Smooth muscle cell of the brain vasculature (primary cell): ENCODE measurements around the gene TBCD.

Experiments used
- DNase-seq: peaks from one replicate; pipeline ENCODE4 v3.0.0-alpha.2; 2012; ENCODE audit warnings: low read depth, low spot score

Gene TBCD

DNA sequence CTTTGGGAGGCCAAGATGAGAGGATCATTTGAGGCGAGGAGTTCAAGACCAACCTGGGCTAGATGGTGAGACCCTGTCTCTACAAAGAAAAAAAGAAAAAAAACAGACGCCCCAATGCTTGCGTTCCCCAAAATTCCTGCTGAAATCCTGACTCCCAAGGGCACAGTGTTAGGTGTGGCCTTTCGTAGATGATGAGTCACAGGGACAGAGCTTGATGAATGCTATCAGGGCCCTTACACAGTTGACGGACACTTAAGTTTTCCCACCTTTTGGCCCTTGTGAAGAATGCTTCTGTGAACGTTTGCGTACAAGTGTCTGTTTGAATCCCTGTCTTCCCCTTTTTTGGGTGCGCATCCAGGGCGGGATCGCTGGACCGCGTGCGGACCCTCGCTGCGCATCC lies 104.5 kb downstream of the TBCD start:
- no peak for DNase-seq

DNA sequence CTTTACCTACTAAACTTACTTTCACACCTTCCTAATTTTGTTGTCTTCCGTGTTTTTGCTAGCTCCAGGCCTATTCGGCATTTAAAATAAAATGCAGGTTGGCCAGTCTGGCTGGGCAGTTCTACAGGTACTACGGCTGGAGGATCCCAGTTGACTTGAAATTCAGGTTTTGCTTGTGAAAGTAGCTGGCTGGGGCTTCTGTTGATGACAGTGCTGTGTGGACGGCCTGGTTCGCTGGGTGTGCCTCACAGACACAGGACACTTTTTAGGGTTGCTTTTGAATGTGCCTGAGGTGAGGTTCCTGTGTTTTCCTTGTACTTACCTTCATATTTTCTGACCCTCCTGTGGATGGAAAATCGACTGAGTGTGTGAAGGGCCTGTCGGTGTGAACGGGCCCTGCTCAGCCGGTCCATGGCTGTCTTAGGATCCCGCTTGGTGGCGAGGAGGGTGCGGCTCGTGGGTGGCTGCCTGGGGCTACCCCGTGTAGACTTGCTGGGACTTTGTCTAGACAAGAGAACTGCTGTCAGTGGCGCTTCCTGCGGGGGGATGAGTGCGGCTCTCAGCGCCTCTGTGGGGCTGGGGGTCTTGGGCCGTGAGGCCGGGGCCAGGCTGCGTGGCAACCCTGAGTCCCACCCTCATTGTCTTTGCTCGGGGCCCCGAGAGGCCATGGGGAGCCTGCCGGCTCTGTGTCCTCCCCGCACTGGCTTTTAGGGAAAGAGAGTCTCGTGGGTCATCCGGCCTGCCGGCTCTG lies 106.7 kb downstream of the TBCD start:
- DNase-seq: no peak

DNA sequence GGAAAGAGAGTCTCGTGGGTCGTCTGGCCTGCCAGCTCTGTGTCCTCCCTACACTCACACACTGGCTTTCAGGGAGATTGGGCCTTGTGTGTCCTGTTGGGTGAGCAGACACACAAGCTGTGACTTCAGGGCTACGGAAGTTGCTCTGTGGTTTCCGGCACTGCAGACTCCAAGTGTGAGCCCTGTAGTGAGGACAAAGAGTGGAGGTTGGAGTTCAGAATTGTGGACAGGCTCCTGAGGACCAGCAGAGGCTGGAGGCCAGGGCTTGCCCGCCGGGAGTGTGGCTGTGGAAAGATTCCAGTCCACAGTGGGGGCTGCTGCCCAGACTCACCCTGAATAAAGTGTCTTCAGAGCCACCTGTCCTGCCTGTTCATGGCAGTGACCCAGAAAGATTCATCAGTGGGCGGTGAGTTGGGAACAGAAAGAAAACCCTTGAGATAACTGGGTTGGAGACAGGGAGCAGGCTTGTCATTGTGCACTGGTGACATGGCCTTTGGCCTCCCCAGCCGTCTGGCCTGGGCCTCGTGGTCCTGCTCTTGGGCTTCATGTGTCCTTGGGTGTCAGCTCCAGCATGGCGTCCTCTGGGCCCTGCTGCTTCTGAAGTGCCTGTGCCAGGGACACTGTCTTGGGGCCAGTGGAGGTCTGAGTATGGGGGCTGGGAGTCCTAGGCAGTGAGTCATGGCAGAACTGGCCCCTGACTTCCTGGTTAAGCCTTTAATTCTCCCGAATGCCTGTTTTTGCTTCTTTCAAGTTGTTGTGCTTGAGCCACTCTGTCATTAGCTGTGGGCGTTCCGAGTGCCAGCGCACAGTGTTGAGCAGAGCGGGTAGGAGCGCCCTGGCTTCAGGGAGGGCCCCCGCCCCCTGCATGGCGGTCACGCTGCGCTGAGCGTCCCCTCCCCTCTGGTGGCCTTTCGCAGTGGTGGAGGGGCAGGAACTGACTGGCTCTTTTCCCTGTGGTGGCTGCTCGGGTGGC lies 107.9 kb downstream of the TBCD start:
- no peak for DNase-seq

DNA sequence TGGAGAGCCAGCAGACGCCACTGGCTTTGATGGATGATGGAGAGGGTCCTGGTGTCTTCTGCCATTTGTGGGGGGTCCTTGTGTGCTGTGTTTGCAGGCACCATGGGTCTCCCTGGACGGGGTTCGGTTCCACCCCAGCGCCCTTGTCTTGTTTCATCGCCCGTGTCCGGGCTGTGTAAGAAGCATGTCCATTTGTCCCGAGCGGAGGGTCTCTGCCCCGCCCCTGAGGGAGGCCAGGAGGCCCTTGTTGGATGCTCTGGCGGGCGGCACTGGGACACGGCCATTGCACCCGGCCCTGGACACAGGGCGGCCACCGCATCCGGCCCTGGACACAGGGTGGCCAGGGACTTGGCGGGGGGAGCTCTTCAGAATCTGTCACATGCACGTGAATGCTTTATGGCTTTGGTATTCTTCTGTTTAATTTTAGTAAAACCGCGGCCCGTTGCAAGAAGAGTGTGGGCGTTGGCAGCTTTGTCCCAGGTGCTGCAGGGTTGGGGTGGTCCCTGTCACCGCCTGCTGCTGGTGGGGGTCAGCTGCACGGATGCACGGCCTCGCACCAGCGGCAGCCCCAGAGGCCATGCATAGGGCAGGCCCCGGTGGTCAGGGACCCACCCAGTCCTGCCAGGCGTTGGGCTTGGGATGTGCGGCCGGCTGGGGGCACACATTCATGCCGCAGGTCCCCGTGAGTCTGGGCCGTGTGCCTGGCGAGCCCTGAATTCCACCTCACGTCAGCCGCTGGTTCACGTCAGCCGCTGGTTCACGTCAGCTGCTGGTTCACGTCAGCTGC lies 108.9 kb downstream of the TBCD start:
- no peak for DNase-seq

DNA sequence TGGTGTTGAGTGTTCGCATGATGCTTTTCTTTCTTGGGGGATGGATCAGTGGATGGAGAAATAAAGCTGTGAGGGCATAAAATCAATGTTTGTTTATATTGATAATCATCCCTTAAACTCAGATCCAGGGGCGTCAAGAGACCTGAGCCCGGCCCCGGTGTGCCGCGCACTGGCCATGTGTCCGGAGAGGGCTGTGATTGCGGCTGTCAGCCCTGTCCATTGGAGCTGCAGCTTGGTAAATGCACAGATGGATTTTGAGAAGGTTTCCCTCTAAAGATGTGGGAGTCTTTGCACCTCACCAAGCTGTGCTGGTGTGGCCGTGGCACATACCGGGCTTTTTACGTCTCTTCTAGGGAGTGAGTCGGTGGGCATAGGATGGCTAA lies 109.5 kb downstream of the TBCD start:
- DNase-seq: no peak

DNA sequence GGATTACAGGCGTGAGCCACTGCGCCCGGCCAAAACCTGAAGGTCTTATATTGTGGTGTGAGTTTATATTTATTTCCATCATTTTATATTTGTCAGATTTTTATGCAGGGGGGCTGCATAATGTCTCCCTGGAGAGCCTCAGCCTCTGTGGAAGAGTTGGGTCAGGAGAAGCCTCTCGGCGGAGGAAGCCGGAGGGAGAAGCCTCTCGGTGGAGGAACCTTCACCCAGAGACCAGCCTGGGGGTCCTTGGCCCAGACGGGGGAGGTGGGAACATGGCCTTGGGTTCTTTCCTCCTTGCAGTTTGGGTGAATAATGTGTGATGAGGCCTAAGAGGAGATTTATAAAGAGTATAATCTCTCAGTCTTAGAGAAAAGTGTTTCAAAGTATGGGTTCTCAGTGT lies 110.3 kb downstream of the TBCD start:
- no peak for DNase-seq

DNA sequence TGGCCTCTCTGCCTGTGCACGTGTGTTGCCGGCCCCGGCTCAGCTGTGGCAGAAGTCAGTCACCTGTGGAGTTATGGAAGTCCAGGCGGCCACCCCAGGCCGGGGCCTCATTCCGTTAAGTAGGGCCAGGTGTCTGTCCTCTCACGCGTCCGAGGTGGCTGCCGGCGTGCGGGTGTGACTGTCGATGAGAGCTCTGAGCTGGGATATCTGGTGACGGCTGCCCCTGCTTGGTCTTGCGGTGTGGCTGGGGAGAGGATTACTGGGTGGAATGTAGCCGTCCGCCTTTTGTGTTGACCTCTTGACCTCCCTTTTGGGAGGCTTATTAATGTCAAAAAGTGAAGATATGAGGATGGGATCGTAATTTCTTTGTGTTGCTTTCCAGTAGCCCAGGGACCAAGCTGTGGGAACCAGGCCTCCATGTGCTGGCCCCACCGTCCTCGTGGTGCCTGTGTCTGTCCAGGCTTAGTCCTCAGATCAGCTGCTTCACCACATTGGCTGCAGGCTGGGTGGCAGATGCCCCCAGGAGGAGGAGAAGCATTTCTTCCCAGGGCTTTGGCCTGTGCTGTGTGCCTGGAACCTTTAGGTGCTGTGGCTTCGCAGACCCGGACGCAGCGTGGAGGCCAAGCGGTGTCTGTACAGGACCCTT lies 111.0 kb downstream of the TBCD start:
- no peak for DNase-seq

DNA sequence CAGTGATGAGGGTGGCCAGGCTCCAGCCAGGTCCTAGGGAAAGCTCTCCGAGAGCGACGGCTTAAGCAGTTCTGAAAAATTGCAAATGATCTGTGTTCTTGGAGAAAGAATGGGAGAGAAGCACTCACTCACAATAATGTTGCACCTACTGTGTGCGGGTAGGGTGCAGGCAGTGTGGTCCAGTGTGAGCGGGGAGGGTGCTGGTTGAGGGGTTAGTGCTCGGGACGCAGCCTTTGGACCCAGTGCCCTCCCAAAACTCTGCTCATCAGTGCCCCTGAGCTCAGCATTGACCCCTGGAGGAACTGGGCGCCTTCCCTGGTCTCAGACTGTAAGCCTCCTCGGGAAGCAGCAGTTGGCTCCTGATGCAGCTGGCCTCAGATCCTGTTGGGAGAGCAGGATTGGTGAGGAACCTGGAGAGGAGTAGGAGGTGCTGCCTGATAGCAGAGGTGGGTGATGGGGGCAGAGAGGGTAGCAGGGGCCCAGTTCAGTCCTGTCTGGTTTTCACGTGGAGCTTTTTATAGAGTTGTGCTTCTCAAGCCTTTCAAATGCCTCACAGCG lies 111.6 kb downstream of the TBCD start:
- no peak for DNase-seq

DNA sequence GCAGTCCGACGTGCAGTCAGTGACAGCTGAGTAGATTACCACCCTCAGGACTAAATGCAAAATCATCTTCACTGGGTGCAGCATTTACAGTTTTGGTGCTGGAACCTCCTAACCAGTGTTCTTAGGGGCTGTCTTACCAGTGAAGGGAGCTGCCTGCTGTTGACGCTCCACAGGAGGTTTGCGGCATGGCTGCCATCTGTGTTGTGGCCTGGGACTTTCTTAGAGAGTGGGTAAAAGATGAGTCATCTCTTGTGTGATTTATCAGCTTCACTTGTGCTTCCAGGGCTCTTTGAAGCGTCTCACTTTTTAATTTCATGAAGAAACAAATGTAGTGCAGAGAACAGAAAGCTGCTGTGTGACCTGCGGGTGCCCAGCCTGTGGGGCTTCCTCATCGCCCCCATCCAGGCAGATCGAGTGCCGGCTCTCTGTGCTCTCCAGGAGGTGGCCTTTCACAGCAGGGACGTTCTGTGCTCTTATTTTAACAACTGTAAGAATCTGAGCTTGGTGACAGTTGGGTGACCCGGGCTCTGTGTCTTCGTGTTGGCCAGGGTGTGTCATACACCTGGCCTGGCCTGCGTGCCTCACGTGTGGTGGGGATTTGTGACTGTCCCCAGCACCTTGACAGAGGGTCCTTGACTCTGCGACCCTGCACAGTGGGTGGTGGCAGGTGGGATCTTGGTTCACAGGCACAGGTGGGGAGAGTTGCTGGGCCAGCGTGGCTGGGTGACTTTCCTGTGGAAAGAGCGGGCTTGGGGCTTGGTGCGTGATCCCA lies 112.3 kb downstream of the TBCD start:
- no peak for DNase-seq

DNA sequence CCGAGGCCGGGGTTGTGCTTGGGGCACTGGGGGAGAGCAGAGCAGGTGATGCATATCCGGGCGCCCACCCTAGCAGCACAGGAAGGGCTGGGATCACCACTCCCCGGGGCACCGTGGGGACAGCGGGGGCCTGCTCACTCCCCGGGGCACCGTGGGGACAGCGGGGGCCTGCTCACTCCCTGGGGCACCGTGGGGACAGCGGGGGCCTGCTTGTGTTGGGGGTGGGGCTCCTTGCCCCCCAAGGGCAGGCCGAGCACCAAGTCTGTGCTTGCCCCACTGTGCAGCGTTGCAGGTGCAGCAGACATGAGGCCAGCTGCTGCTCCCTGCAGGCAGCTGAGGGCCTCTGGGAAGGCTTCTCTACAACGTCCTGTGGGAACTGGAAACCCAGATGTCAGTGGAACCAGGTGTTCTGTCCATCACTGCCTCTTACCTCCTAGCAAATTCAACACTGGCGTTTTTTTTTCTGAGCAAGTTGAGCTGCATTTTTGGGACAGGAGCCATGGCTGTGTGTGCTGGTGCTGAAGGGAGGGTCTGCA lies 112.9 kb downstream of the TBCD start:
- DNase-seq: no peak

DNA sequence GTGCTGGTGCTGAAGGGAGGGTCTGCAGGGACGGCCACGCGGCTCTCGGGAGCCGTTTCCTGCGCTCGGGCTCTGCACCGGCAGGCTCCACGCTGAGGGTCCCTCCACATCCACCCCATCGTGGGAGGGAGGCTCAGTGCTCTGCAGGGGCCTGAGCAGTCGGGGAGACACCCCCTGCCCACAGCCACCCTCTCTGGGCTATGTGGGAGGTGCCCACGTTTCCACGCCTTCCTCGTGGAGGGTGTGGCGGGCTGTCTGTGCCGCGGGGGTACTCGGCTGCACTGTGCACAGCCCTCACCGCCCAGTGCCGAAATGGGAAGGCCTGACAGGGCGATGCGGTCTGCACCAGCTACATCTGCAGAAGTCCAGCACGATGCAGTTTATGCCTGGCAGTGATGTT lies 113.4 kb downstream of the TBCD start:
- no peak for DNase-seq

DNA sequence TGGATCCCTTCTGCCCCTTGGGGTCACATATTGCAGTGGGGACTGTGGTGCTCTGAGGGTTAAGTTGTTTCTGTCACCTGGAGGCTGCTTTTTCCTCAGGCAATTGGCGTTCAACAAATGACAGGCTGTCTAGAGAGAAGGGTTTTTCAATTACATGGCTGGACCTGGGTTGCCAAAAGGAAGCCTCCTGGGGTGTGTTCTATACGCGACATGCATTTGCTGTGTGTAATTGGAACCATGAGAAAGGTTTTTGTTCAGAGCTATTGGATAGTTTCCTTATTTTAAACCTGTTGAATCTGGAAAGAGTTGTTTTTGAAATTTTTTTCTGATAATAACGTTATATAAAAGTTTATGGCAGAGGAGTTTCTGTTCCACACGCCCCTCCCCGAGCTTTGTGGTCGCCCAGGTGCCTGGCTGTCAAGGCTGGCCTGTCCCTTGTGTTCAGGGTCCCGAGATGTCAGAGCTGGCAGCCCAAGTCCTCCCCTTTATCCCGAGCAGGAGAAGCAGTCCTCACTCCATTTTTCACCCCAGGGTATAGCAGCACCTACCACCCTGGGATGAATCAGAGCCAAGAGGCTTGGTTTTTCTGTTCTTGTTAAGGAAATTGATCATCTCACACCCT lies 114.0 kb downstream of the TBCD start:
- DNase-seq: no peak

DNA sequence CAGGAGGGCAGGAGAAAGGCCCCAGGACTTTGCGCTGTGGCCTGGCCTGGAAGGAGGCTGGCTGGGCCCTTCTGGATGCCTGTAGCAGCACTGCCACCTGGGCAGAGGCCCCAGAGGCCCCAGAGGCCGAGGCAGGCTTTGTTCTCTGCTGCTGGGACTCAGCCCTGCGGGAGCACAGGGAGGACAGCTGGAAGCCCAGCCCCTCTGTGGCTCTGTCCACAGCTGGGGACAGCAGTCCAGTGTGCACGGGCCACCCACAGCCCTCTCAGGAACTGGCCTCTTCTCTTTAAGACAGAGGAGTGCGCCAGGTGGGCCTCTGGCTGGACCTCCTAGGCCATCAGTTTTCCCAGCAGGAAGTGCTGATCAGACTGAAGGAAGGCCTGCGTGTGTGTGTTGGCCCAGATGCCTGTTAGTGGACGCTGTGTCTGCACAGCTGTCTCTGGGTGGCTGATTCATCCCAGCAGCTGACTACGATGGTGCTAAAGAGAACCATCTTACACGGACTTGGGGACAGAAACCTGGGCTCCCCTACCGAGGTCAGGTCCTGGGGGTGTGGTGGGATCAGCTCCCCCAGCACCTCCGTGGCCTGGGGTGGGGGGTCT lies 114.8 kb downstream of the TBCD start:
- no peak for DNase-seq

DNA sequence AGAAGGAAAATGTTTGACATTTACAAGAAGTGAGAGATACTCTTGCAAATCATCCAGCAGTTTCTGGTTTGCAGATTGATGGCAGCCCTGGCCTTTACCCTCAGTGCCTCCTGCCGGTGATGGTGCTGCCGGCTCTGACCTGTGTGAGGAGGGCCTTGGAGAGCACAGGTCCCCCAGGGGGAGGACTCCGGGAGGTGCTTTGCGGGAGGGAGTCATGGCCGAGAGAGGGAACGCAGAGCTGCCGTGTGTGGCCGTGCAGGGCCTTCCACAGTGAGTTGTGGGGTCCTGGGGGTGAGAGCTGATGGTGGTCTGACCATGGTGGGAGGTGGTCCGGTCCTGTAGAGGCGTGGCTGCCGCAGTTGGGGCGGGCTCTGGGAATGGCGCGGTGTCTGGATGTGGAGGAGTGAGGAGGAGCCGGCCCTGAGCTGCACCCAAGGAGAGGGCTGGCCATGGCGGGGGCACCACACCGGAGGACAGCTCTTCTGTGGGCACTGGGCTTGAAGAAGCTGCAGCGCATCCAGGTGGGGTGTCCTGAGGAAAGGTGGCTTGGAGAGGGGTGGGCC lies 116.0 kb downstream of the TBCD start:
- no peak for DNase-seq

DNA sequence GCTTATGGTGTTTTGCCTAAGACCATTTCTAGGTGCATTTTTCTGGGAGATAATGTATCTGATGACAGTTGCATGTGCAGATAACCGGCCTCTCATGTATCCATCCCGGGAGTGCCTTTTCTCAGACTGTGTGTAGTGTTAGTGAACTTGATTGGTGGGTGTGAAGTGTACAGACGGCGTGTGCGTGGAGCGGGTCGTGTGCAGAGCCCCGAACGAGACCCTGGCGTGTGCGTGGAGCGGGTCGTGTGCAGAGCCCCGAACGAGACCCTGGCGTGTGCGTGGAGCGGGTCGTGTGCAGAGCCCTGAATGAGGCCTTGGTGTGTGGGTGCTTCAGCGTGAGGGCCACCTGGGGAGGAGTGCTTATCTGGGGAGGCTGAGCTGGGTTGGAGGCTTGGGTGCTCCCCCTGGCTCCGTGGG lies 116.9 kb downstream of the TBCD start:
- no peak for DNase-seq

DNA sequence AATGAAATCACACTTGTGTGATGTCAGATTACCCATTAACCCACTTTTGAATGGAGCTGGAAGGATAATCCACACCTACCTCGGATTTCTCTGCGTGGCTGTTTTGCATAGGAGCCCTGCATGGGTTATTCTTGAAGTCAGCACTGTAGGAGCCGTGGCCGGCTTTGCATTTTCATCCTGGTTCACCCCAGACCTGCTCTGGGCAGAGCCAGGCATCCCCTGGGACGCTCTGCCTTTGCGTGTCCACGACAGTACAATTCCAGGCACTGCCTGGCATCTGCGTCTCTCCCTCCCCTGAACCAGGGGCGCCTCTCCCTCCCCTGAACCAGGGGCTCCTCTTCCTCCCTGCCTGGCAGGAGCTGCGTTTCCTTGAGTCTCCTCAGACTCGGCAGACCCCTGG lies 117.7 kb downstream of the TBCD start:
- no peak for DNase-seq

DNA sequence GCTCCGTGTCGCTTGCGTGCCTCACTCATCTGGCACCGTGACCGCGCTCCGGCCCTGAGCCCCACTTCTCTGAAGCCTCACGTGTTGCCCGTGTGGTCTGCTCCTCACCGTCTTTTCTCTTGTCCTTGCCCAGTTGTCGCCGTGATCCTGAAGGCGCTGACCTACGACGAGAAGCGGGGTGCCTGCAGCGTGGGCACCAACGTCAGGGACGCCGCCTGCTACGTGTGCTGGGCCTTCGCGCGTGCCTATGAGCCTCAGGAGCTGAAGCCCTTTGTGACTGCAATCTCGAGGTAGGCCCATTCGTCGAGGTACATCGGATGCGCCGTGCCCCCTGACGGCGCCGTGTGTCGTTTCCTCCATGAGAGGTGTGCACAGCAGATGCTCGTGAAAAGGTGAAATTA lies 118.2 kb downstream of the TBCD start:
- DNase-seq: no peak

DNA sequence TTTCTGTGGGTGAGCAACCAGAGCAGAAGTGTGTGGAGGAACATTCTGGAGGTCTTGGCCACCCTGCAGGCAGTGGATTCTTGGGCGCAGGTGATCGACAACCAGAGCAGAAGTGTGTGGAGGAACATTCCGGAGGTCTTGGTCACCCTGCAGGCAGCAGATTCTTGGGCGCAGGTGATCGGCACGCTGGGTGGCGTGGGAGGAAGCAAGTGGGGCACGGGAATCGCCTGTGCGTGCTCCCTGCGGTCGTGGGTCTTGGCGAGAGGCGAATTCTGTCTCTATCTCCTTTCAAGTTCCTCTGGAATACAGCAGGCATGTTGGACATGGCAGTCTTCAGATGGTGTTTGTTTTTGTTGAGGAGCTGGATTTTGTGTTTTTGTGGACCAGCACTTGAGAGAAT lies 118.7 kb downstream of the TBCD start:
- DNase-seq: no peak
